CD4-positive, alpha-beta T cell treated with Interleukin-15 for 4 hours (primary cell): ENCODE results near the gene NFKBIZ.
A peak's percentile ranks its signal among the peaks of the same experiment; 100 is the strongest.

Experiments used
- DNase-seq: peaks from one replicate; pipeline ENCODE4 v3.0.0-alpha.2; 2020; ENCODE audit warnings: low spot score

NFKBIZ gene, protein sequence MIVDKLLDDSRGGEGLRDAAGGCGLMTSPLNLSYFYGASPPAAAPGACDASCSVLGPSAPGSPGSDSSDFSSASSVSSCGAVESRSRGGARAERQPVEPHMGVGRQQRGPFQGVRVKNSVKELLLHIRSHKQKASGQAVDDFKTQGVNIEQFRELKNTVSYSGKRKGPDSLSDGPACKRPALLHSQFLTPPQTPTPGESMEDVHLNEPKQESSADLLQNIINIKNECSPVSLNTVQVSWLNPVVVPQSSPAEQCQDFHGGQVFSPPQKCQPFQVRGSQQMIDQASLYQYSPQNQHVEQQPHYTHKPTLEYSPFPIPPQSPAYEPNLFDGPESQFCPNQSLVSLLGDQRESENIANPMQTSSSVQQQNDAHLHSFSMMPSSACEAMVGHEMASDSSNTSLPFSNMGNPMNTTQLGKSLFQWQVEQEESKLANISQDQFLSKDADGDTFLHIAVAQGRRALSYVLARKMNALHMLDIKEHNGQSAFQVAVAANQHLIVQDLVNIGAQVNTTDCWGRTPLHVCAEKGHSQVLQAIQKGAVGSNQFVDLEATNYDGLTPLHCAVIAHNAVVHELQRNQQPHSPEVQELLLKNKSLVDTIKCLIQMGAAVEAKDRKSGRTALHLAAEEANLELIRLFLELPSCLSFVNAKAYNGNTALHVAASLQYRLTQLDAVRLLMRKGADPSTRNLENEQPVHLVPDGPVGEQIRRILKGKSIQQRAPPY

DNA sequence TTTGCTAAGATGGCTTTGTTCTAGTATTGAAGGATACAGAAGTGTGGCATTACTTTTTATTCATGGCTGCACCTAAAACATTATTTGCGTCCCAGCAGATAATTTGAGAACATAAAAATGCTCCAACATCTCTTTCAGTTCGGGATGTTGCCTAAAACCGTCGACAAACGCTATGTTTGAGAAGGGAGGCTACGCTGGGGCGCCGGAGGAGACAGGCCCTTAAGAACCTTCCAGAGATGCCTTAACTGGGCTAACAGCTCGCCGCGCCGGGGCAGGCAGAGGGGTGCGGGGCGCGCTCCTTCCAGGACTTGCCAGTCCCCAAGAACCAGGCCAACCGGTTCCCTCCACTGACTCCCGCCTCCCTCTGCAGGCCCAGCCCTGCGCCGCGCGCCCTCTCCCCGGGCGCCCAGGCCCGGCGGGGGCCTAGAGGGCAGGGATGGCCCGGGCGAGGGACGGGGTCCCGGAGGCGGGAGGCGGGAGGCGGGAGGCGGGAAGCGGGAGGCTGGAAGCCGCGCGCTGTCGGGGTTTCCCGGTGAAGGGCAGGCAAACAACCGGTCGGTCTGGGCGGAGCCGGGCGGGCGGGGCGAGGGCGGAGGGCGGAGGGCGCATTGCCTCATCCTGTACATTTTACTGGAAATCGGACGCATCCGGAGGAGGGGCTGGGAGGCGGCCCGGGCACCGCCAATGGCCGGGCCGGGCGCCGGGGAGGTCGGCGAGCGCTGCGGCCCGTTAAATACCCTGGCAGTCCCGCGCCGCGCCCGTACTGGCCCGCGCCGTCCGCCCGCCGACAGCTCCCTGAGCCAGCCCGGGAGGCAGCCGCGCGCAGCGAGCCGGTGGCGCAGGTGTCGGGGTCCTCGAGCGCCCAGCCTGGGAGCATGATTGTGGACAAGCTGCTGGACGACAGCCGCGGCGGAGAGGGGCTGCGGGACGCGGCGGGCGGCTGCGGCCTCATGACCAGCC, at the start of gene NFKBIZ:
TSS of gene NFKBIZ (plus strand) at position 761 of the 960 bp plus-strand sequence. CDS start at position 876, 115 bp downstream.
- peak; percentile 91 for DNase-seq

DNA sequence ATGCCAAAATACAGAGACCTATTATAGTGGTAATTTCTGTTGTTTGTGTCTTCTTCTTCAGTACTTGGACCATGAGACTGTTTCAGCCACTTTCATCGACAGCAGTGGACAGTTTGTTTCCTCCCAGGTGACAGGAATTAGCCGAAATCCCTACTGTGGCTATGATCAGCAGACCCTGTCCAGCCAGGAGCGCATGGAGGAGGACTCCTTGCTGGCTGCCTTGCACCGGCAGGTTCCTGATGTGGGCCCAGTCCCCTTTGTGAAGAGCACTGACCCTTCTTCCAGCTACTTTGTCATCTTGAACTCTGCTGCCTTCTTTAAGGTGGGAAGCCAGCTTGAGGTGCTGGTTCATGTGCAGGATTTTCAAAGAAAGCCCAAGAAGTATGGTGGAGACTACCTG, 48.1 kb upstream of the NFKBIZ start:
- DNase-seq, result no peak

DNA sequence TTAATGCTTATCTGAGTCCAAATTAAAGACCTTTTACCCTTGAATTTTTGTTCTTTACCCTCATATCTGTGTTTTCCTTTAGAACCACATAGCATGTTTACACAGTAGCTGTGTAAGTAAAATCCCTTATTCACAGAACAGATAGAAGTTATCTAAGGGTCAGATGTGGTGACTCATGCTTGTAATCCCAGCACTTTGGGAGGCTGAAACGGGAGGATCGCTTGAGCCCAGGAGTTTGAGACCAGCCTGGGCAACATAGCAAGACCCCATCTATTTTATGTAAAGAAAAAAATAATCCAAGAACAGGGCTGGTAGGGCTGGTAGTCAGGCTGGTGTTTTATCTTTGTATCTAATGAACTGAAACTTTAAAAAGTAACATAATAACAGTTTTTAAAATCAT, 47.1 kb upstream of the NFKBIZ start:
- no peak for DNase-seq

DNA sequence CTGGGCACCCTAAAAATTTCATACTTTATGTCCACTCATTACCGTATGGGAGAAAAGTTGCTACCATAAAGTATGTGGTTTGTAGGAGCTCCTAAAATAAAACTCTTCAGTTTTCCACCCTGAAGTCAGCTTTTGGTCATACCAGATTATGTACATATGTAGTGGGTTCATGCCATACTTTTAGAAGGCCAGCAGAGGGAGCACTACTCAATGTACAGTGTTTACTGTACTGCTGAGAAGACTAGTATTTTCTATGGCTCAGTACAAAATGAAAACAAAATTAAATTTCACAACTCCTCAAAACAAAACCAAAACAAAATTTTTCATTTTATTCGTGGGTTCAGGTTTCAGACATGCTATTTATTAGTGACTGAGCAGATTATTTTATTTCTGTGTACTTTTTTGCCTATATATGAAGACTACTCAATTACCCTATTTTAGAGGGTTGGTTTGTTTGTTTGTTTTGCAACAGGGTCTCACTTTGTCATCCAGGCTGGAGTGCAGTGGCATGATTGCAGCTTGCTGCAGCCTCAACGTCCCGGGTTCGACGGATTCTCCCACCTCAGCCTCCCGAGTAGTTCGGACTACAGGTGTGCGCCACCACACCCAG, 46.0 kb upstream of the NFKBIZ start:
- DNase-seq, result peak; percentile 77

DNA sequence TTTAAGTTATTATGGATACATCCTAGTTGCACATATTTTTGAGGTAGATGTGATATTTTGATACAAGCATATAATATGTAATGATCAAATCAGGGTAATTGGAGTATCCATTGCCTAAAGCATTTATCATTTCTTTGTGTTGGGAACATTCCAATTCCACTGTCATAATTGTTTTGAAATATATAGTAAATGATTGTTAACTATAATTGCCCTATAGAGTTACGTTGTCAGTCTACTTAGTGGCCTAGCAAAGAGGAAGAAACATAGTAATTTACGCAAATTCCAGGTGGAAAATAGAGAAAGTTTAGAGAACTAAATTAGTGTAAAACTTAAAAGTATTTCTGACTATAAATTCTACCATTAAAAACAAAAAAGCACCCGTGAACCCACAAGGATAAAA, 45.4 kb upstream of the NFKBIZ start:
- DNase-seq, result no peak

DNA sequence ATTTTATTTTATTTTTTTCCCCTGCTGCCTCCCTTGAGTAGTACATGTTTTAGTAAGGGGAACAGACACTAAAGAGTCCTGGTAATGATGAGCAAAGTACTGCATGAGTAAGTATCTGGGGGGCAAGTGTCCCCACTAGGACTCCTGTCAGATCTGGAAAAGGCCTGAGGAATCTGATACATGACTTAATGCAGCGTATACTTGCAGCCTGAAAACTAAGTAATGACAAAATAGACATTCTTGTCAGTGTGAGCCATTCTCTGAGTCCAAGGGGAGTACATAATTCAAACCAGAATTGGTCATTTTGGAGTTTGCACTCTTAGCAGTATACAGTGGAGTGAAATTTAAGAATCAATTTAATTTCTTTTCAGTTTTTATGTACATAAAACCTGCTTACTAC, 42.8 kb upstream of the NFKBIZ start:
- no peak for DNase-seq

DNA sequence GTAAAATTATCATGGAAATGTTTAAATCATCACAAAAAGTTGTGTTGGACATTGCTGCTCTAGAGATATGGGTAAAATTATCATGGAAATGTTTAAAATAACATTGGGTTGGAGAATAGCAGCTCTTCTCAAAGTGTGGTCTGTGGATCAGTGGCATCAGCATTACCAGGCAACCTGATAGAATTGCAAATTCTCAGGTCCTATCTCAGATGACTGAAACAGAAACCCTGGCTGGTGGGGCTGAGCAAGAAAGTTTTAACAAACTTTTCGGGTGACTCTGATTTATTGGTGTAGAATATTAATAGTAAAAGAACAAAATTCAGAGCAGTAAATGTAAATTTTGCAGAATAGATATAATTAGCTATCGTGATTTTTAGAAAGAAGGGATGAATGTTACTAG, 41.4 kb upstream of the NFKBIZ start:
- no peak for DNase-seq

DNA sequence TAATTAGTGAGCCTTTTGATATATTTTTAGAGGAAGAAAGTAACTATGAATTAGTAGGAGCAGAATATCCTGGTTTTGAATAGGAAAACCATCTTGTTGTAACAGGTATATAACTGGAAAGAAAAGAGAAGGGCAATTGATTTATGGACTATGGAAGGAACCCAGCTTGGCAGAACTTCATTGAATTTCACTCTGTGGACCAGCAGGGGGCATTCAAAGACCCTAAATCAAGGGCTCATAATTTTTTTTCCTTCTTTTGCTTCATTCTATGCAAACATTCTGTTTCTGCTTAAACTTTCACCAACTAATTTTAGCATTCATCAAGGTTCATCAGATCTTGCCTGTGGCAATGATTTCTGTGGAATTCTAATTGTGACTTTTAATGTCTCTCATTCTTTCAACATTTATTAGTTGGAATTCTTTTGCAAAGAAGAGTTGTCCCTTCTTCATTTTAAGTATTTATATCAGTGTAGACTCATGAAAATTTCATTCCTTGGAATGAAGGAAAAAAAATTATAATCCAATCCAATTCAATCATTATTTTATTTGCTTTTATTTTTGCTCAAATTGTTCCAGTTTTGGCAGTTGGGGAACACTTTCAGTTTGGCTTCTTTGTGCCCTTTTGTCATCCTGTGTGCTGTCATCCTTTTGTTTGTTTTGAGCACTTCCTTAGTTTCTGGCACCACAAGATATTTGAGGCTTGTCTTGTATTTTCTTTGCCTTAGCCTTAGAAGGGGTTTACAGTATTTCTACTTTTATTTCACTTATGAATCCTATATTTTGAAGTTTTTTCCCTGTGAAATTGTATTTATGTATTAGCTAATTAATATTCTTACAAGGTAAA, 39.9 kb upstream of the NFKBIZ start:
- DNase-seq, result peak; percentile 66

DNA sequence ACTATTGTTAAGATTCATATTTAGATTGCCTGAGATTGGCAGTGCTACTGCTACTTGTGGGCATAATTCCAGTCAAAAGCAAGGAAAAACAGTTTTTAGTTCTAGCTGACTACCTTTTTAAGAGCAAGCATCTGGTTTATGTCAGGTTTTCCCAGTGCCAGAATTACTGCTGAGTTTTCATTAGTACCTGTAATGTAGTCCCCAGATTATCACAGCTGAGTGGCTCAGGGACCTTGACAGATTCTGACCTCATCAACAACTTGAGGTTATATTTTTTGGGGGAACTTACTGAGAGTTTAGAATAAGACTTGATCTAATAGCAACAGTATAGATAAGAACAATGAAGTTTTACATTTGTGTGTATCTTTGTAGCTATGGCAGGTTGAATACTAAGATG, 39.3 kb upstream of the NFKBIZ start:
- no peak for DNase-seq

DNA sequence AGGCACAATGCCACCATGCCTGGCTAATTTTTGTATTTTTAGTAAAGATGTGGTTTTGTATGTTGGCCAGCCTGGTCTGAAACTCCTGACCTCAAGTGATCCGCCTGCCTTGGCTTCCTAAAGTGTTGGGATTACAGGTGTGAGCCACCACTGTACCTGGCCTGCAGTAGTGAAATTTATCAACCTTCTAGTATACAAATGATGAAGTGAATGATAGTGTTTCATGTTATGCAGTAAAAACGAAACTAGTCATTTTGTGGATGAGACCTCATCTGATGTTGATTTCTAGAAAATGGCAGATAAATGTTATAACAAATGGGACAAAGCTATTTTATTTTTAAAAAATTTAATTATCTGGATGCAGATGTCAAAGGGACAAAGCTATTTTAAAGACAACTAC, 37.4 kb upstream of the NFKBIZ start:
- DNase-seq, result no peak

DNA sequence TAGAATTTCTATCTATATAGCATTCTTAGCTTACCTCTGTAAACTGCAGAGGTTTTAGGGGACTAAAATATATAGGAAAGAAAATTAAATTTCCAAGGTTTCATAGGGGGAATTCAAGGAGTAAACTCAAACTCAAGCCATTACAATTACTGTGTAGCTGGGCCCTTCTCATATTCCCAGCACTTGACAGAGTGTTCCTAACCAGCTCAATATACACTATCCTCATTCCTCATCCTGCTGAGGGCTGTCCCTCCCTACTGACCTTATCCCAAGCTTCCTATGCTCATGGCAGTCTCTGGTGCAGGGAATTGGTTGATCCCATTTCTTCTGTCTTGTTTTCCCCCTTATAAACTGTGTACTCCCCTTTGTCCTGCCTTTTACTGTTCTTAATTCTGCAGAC, 36.4 kb upstream of the NFKBIZ start:
- no peak for DNase-seq

DNA sequence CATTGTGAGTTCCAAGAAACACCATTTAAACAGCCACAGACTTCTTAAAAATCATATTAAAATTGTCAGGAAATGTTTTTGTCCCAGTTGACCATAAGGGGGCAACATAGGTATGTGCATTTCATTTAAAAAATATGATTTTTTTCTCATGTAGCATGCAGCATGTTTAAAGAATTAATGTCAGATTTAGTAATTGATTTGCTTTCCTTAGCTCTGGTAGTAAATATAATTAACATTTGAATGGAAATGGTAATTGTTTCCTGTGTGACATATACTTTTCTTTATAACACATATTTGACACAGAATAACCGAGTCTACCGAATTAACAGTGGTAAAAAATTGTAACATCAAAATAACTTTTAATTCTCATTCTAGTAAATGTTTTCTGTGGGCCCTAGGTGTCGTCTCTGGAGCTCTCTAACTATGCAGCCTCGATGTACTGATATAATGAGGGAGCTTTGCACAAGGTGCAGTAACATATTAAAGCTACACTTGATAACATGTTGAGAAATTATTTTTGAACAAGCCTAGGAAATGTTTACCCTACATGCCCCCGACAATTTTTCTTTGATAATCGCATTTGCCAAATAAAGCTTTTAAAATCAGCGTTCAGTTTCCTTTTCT, 35.4 kb upstream of the NFKBIZ start:
- peak; percentile 59 for DNase-seq

DNA sequence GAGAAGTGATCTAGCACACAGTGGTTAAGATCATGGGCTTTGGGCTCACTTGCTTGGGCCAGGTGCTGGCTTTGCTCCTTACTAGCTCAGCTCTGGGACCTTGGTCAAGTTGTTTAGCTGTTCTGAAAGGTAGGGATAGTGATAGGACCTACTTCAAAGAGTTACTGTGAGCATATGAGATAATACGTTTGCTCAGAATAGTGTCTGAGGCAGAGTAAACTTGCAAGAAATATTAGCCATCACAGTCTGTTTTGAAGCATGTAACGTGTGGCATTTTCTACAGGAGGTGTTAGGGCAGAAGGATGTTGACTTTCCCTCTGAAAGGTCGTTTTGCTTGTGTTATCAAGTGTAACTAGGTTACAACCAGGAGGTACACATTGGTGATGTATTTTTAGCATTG, 34.5 kb upstream of the NFKBIZ start:
- DNase-seq, result no peak

DNA sequence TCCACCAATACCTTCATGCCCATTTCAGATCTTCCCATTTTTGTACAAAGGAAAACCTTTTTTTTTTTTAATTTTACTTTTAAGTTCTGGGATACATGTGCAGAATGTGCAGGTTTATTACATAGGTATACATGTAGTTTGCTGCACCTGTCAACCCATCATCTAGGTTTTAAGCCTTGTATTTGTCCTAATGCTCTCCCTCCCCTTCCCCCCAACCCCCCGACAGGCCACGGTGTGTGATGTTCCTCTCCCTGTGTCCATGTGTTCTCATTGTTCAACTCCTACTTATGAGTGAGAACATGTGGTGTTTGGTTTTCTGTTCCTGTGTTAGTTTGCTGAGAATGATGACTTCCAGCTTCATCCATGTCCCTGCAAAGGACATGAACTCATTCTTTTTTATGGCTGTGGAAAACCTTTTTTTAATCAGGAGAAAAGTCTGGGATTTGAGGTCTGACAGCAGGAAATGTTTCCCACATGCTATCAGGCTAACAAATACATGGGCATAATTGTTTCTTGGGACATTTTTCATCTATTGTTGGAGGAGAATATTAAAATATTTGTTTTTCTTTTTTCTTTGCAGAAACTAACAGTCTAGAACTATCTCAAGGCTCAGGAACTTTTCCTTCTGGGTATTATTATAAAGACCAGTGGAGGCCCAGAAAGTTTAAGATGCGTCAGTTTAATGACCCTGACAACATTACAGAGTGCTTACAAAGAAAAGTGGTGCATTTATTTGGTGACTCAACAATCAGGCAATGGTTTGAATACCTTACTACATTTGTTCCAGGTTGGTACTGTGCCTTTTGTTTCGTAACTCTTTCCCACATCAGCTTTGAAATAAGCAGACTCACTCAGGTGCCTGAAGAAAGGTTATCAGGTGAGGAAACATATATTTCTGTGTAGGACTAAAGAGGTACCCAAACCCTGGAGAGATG, 32.8 kb upstream of the NFKBIZ start:
- no peak for DNase-seq

DNA sequence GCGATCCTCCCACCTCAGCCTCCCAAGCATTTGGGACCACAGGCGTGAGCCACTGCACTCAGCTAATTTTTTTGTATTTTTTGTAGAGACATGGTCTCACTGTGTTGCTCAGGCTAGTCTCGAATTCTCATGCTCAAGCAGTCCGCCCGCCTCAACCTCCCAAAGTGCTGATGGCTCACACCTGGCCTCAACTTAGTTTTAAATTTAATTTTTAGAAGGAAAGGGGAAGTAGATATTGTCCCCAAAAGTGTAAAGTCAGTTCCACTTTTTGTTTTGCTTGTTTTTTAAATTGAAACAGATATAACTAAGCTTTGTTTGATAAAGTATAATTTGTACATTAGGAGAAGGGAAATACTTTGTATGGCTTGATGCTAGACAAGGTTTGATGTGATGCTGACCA, 31.3 kb upstream of the NFKBIZ start:
- no peak for DNase-seq

DNA sequence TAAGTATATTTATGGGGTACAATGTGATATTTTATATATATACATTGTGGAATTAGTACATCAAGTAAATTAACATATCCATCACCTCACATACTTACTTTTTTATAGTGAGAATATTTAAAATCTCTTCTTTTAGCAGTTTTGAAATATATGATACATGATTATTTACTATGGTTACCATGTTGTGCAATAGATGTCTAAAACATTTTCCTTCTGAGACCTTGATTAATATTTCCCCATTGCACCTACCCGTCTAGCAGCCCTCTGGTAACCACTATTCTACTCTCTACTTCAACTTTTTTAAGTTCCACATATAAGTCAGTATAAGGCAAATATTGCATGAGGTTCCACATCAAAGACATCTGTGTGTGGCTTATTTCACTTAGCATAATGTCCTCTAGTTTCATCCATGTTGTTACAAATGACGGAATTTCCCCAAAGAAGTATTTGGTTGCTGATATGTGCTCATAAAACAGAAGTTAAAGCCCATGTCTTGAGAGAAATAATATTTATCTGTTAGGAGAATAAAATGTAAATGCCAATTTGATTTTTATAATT, 29.6 kb upstream of the NFKBIZ start:
- no peak for DNase-seq

DNA sequence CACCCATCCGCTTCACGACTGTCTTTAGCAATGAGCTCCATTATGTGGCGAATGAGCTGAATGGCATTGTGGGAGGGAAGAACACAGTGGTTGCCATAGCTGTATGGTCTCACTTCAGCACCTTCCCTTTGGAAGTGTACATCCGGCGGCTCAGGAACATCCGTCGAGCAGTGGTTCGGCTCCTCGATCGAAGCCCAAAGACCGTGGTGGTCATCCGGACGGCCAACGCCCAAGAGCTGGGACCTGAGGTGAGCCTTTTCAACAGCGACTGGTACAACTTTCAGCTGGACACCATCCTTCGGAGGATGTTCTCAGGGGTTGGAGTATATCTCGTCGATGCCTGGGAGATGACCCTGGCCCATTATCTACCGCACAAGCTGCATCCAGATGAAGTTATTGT, 27.8 kb upstream of the NFKBIZ start:
- DNase-seq, result no peak

DNA sequence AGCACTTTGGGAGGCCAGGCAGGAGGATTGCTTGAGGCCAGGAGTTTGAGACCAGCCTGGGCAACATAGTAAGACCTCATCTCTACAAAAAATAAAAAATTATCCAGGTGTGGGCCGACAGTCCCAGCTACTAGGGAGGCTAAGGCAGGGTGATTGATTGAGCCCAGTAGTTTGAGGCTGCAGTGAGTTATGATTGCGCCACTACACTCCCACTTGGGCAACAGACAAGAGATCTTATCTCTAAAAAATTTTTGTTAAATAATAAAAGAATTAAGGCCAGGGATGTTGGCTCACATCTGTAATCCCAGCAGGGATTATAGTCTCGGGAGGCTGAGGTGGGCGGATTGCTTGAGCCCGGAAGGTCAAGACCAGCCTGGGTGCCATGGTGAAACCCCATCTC, 25.8 kb upstream of the NFKBIZ start:
- no peak for DNase-seq

DNA sequence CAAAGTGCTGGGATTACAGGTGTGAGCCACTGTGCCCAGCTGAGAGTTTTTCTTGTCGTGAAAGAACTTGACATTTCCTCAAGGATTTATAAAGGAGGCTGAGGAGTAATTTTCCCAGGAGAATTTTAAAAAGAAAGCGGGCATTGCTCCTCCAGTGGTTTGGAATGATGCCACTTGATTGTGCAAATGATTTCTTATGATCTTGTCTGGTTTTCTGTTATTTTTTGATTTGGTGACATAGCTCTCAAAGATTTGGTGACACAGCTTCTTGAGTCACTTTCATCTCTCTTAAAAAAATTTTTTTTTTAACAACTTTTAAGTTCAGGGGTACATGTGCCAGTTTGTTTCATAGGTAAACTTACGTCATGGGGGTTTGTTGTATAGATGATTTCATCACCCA, 24.6 kb upstream of the NFKBIZ start:
- no peak for DNase-seq
